ENCODE results near the gene PARD3. TPM values are rescaled to one million over a fixed set of nuclear protein-coding genes. Genes with fewer than 3 reads are reported as not detected.

The PARD3 gene
- total RNA-seq, 4 donors from 2014 or later = 150 to 172 (median 165) TPM

DNA sequence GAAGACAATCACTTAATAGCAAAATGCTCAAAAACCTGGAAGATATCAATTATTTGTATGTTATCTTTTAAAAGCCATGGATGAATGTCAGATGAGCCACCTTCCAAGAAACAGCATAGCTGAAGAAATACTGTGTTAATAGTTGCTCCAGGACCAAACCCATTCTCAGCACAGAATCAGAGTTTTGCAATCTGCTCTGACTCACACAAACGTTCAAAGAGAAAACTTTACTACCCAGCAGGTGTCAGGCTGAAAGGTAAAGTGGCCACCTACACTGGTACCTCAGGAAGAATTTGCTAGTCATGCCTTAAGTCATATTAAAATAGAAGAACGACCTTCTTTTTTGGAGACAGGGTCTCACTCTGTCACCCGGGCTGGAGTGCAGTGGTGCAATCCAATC, 526.5 kb downstream of the PARD3 start:
- 55 to 56% methylated on average over 3 of the region's 3 CpGs for WGBS, 2 donors
- H3K4me3 ChIP-seq (ENCODE audit: low read depth, poor library complexity, severe bottlenecking) = no peak overlapping the region
- DNase-seq (ENCODE audit: low spot score in 2 of 2) = no peak
- no peak for TF ChIP-seq POLR2A (IDR thresholded peaks at IDR 0.05)
- no peak for TF ChIP-seq CTCF (IDR thresholded peaks at IDR 0.05)
- intact Hi-C loops (cut with DNase I; ENCODE audit: low total_unique reads) = no loop called here

DNA sequence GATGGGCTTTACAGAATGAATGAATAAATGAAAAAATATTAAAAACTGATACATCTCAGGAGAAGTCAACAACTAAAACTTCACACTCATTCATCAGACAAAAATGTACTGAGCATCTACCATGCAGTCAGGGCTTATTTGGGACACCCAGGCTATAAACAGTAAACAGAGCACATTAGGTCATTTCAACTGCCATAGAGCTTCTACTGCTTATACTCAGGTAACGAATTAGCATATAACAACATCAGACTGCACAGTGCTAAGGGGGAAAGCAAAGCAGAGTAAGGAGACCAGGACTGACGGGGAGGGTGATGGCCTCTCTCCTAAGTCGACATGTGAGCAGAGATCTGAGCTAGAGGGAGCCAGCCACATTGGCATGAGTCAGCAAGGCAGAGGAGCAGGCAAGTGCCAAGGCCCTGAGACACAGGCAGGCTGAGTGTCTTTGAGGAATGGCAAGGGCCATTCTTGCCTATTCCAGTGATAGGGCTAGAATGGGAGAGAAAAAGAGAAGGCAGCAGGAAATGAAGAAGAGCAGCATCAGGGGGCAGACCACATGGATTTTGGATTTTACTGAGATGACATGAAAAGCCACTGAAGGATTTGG, 528.9 kb downstream of the PARD3 start:
- no peak for DNase-seq (ENCODE audit: low spot score in 2 of 2)
- intact Hi-C loops (cut with DNase I; ENCODE audit: low total_unique reads) = no loop called here
- no peak for TF ChIP-seq POLR2A (IDR thresholded peaks at IDR 0.05)
- no peak for TF ChIP-seq CTCF (IDR thresholded peaks at IDR 0.05)
- 70 to 73% methylated on average over 3 of the region's 3 CpGs for WGBS, 2 donors
- no peak overlapping the region for H3K4me3 ChIP-seq (ENCODE audit: low read depth, poor library complexity, severe bottlenecking)

- H3K4me3 ChIP-seq (ENCODE audit: low read depth, poor library complexity, severe bottlenecking) = no peak overlapping the region
- intact Hi-C loops (cut with DNase I; ENCODE audit: low total_unique reads) = no loop called here
- no peak for TF ChIP-seq POLR2A (IDR thresholded peaks at IDR 0.05)
- TF ChIP-seq CTCF (IDR thresholded peaks at IDR 0.05) = no peak
- WGBS, 2 donors = 62 to 67% methylated on average over 3 of the region's 3 CpGs
- no peak for DNase-seq (ENCODE audit: low spot score in 2 of 2)
Measured at GRCh38 chr10:34281661-34282582, 533.2 kb downstream of the PARD3 start.

GRCh38 chr10:34280599-34281374, 534.3 kb downstream of the PARD3 start:
- WGBS, 2 donors = 42 to 43% methylated on average over 11 of the region's 11 CpGs
- intact Hi-C loops (cut with DNase I; ENCODE audit: low total_unique reads) = no loop called here
- TF ChIP-seq POLR2A (IDR thresholded peaks at IDR 0.05) (no peak), CTCF (IDR thresholded peaks at IDR 0.05) (no peak)
- H3K4me3 ChIP-seq (ENCODE audit: low read depth, poor library complexity, severe bottlenecking) = no peak overlapping the region
- DNase-seq (ENCODE audit: low spot score in 2 of 2) = peak in 1 of 2 donors; percentile 75

- intact Hi-C loops (cut with DNase I; ENCODE audit: low total_unique reads) = no loop called here
- H3K4me3 ChIP-seq (ENCODE audit: low read depth, poor library complexity, severe bottlenecking) = no peak overlapping the region
- no peak for DNase-seq (ENCODE audit: low spot score in 2 of 2)
- no peak for TF ChIP-seq CTCF (IDR thresholded peaks at IDR 0.05)
- no peak for TF ChIP-seq POLR2A (IDR thresholded peaks at IDR 0.05)
- WGBS, 2 donors = 73 to 78% methylated on average over 2 of the region's 2 CpGs
Measured at GRCh38 chr10:34275626-34276130, 539.4 kb downstream of the PARD3 start.
